ENCODE results near the gene RBM15. TPM values are rescaled to one million over a fixed set of nuclear protein-coding genes. Genes with fewer than 3 reads are reported as not detected.

The RBM15 gene
- polyA plus RNA-seq, 4 donors = 1.6 to 13.9 (median 3.7) TPM

DNA sequence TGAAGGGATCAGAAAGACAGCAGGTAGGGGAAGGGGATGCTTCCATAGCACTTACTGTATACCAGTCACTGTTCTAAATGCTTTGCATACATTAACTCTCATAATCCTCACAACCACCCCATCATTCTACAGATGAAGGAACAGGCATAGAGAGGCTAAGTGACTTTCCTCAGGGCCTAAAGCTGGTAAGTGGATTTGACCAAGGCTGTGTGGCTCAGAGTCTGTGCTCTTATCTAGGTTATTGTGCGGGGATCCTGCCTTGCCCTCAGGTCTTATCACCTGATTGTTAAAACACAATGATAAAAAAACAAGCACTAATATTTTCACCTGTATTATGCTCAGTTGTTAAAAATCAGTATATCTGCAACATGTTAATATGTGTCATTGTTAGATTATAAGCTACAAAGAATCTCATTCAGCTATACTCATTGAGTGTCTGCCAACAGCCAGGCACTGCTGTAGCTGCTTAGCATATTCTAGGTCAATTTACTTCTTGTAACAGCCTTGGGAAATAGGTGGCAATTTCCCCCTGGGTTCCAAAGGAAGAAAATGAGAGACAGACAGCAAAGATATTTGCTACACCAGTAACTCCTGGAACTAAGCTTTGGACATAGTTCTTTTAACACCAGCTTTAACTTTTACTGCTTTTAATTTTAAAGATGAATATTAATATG, 38.6 kb upstream of the RBM15 start:
- Histone ChIP-seq H3K9me3 (ENCODE audit: control insufficient read depth in 2 of 2, insufficient read depth in 1 of 2, low read depth in 1 of 2, low read length in 1 of 2) (no peaks in the 10 kb centered on the region), H3K27me3 (ENCODE audit: control insufficient read depth in 3 of 3, insufficient read depth in 3 of 3, low read length in 3 of 3) (peaks cover 0 to 9% (median 0%) of the 10 kb centered on the region in 3 donors), H3K27ac (ENCODE audit: low read depth in 1 of 3, low read length in 2 of 3) (no peak overlapping the region), H3K4me1 (ENCODE audit: control insufficient read depth in 3 of 3, insufficient read depth in 2 of 3, low read depth in 1 of 3, low read length in 2 of 3) (no peaks in the 10 kb centered on the region), H3K36me3 (ENCODE audit: control insufficient read depth in 3 of 3, insufficient read depth in 2 of 3, low read depth in 1 of 3, low read length in 3 of 3) (no peaks in the 10 kb centered on the region), H3K4me3 (ENCODE audit: low read depth in 1 of 3, low read length in 3 of 3) (no peak overlapping the region)
- FAIRE-seq (no peak), DNase-seq (no peak)
- 24 to 63% (median 33%) methylated on average over 1 of the region's 1 CpG for WGBS, 3 donors

DNA sequence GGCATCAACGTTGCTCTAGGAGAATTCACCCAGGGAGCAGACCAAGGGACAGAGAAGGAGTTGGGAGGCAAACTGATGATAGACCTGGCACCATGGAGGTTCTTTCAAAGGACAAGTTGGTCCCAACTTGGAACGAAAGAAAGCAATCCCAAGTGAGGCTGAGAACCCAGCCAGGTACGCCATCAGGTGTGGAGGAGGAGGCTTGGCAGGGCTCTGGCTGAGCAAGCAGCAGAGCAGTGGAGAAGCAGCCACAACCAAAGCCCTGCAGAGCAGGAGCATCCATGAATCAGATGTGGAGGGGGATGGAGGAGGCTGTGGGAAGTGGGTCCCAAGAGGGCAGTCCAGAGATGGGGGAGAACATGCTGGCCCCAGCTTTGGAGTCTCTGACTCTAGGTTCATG, 36.3 kb upstream of the RBM15 start:
- no peak for FAIRE-seq
- DNase-seq = no peak
- 83 to 87% (median 87%) methylated on average over 3 of the region's 3 CpGs for WGBS, 3 donors
- Histone ChIP-seq H3K4me1 (ENCODE audit: control insufficient read depth in 3 of 3, insufficient read depth in 2 of 3, low read depth in 1 of 3, low read length in 2 of 3) (no peaks in the 10 kb centered on the region), H3K36me3 (ENCODE audit: control insufficient read depth in 3 of 3, insufficient read depth in 2 of 3, low read depth in 1 of 3, low read length in 3 of 3) (no peaks in the 10 kb centered on the region), H3K27ac (ENCODE audit: low read depth in 1 of 3, low read length in 2 of 3) (no peak overlapping the region), H3K27me3 (ENCODE audit: control insufficient read depth in 3 of 3, insufficient read depth in 3 of 3, low read length in 3 of 3) (peaks cover 0 to 12% (median 0%) of the 10 kb centered on the region in 3 donors), H3K9me3 (ENCODE audit: control insufficient read depth in 2 of 2, insufficient read depth in 1 of 2, low read depth in 1 of 2, low read length in 1 of 2) (no peaks in the 10 kb centered on the region), H3K4me3 (ENCODE audit: low read depth in 1 of 3, low read length in 3 of 3) (no peak overlapping the region)

DNA sequence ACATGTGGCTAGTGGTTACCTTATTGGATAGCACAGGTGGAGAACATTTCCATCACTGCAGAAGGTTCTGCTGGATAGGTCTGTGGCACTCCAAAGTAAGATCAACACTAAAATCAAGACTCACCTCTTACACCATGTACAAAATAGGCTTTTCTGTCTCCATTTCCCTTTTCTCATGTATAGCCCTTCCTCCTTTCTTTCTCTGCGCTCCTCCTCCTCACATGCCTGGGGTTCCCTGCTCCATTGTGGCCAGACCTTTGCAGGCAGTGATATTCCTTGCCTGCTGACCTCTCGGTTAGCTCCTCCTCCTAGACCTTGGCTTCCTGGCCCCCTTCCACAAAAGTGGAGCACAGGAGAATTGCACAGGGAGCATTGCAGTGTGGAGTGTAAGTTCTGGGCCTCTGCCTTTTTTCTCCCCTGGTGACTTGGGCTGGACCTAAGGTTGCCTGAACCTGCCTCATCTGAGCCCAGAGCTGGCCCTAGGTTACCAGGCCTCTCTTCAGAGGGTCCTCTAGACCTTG, 33.2 kb upstream of the RBM15 start:
- Histone ChIP-seq H3K36me3 (ENCODE audit: control insufficient read depth in 3 of 3, insufficient read depth in 2 of 3, low read depth in 1 of 3, low read length in 3 of 3) (no peaks in the 10 kb centered on the region), H3K27me3 (ENCODE audit: control insufficient read depth in 3 of 3, insufficient read depth in 3 of 3, low read length in 3 of 3) (peaks cover 0 to 12% (median 0%) of the 10 kb centered on the region in 3 donors), H3K4me3 (ENCODE audit: low read depth in 1 of 3, low read length in 3 of 3) (no peak overlapping the region), H3K27ac (ENCODE audit: low read depth in 1 of 3, low read length in 2 of 3) (no peak overlapping the region), H3K9me3 (ENCODE audit: control insufficient read depth in 2 of 2, insufficient read depth in 1 of 2, low read depth in 1 of 2, low read length in 1 of 2) (no peaks in the 10 kb centered on the region), H3K4me1 (ENCODE audit: control insufficient read depth in 3 of 3, insufficient read depth in 2 of 3, low read depth in 1 of 3, low read length in 2 of 3) (no peaks in the 10 kb centered on the region)
- 30 to 75% (median 54%) methylated on average over 2 of the region's 2 CpGs for WGBS, 3 donors
- FAIRE-seq = no peak
- DNase-seq = no peak

DNA sequence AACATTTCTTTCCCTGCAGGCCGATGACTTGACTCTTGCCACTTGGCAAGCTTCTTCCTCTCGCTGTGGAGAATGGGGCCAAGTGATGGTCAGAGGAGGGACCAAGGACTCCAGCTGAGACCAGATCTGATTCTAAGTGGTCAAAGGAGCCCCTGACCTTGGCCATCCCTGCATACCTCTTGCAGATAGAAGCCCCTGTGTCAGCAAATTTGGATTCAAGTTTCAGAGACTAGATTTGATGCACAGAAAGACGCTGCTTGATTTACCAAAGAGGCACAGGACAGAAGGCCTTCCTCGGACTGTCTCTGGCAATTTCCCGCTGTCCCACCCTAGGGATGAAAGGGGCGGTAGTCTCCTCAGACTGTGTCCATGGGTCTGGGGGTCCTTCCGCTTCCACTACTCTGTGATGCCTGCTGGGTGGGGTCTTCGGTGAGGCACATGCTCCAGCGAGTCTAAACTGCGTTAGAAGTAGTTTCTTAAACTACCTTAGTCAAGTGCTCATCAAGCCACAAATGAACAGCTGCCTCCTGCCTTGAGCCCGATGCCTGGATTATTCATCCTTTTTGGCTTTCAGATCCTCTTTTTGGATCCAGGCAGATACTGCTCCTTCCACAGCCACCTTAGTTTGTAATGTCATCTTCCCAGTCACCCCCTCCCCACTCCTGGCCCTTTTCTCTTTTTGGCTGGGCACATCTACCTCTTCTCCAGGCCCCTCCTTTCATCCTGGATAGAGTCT, 31.8 kb upstream of the RBM15 start:
- Histone ChIP-seq H3K4me3 (ENCODE audit: low read depth in 1 of 3, low read length in 3 of 3) (no peak overlapping the region), H3K4me1 (ENCODE audit: control insufficient read depth in 3 of 3, insufficient read depth in 2 of 3, low read depth in 1 of 3, low read length in 2 of 3) (no peaks in the 10 kb centered on the region), H3K36me3 (ENCODE audit: control insufficient read depth in 3 of 3, insufficient read depth in 2 of 3, low read depth in 1 of 3, low read length in 3 of 3) (no peaks in the 10 kb centered on the region), H3K27ac (ENCODE audit: low read depth in 1 of 3, low read length in 2 of 3) (no peak overlapping the region), H3K9me3 (ENCODE audit: control insufficient read depth in 2 of 2, insufficient read depth in 1 of 2, low read depth in 1 of 2, low read length in 1 of 2) (no peaks in the 10 kb centered on the region), H3K27me3 (ENCODE audit: control insufficient read depth in 3 of 3, insufficient read depth in 3 of 3, low read length in 3 of 3) (peaks cover 0 to 8% (median 0%) of the 10 kb centered on the region in 3 donors)
- FAIRE-seq (no peak), DNase-seq (no peak)
- WGBS, 3 donors = 81 to 83% (median 82%) methylated on average over 11 of the region's 11 CpGs

DNA sequence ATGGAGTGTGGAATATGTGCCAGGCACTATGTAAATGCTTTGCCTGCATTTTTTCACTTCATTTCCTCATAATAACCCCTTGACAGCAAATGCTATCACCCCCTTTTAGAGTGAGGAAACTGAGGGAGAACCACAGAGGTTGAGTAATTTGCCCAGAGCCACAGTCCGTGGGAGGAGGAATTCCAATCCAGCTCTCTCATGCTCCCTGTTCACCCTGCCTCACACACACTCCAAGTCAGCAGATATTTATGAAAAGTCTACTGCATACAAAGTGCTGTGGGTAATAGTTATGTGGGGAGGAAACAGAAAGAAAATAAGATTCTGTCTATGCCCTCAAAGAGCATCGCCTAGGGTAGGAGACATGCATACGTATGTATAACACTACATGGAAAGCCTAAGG, 30.9 kb upstream of the RBM15 start:
- peaks cover 0 to 4% (median 0%) of the 10 kb centered on the region in 3 donors for H3K27me3 ChIP-seq (ENCODE audit: control insufficient read depth in 3 of 3, insufficient read depth in 3 of 3, low read length in 3 of 3)

DNA sequence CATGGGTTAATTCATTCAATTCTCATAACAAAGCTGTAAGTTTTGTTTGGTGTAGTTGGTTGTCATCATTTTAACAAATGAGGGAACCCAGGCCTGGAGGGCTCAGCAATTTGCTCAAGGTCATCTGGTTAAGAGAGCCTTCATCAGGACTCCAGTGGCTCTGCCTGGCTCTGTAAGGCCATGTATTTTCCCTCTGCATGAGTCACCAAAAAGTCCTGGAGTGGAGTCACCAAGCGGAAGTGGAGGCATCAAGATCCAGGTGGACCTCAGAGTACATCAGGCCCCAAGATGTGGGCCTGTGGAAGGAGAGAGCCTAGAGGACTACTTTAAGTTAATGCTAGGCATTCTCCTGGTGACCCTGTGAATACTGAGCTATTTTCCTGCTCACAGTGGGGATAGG, 30.0 kb upstream of the RBM15 start:
- H3K4me3 ChIP-seq (ENCODE audit: low read depth in 1 of 3, low read length in 3 of 3) = no peak overlapping the region
- DNase-seq (no peak), FAIRE-seq (no peak)
- H3K4me1 ChIP-seq (ENCODE audit: control insufficient read depth in 3 of 3, insufficient read depth in 2 of 3, low read depth in 1 of 3, low read length in 2 of 3) = no peaks in the 10 kb centered on the region
- H3K27ac ChIP-seq (ENCODE audit: low read depth in 1 of 3, low read length in 2 of 3) = no peak overlapping the region
- WGBS, 3 donors = 95 to 100% (median 96%) methylated on average over 1 of the region's 1 CpG
- no peaks in the 10 kb centered on the region for H3K9me3 ChIP-seq (ENCODE audit: control insufficient read depth in 2 of 2, insufficient read depth in 1 of 2, low read depth in 1 of 2, low read length in 1 of 2)
- H3K27me3 ChIP-seq (ENCODE audit: control insufficient read depth in 3 of 3, insufficient read depth in 3 of 3, low read length in 3 of 3) = peaks cover 0 to 4% (median 0%) of the 10 kb centered on the region in 3 donors
- H3K36me3 ChIP-seq (ENCODE audit: control insufficient read depth in 3 of 3, insufficient read depth in 2 of 3, low read depth in 1 of 3, low read length in 3 of 3) = no peaks in the 10 kb centered on the region

More for the DNA sequence above, 30.9 kb upstream of the RBM15 start:
- Histone ChIP-seq H3K36me3 (ENCODE audit: control insufficient read depth in 3 of 3, insufficient read depth in 2 of 3, low read depth in 1 of 3, low read length in 3 of 3) (no peaks in the 10 kb centered on the region), H3K4me3 (ENCODE audit: low read depth in 1 of 3, low read length in 3 of 3) (no peak overlapping the region), H3K27ac (ENCODE audit: low read depth in 1 of 3, low read length in 2 of 3) (no peak overlapping the region), H3K9me3 (ENCODE audit: control insufficient read depth in 2 of 2, insufficient read depth in 1 of 2, low read depth in 1 of 2, low read length in 1 of 2) (no peaks in the 10 kb centered on the region), H3K4me1 (ENCODE audit: control insufficient read depth in 3 of 3, insufficient read depth in 2 of 3, low read depth in 1 of 3, low read length in 2 of 3) (no peaks in the 10 kb centered on the region)
- FAIRE-seq (no peak), DNase-seq (no peak)
- WGBS, 3 donors = 73 to 94% (median 89%) methylated on average over 3 of the region's 3 CpGs

DNA sequence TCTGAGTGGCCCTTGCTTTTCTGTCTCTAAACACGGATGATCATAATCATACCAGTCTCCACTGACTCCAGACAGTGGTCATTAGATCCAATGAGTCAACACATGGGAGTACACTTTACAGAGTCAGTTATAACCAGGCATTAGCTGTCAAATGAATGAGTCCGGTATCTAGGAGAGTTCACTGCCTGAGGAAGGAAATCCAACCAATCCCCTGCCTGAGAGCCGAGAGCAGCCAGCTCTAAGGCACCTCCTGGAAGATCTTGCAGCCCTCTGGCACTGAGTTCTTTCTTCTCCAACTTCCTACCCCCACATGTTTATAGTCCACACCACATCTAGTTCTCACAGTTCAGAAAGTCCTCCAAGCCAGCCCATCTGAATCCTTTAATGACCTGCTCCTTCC, 29.4 kb upstream of the RBM15 start:
- Histone ChIP-seq H3K4me3 (ENCODE audit: low read depth in 1 of 3, low read length in 3 of 3) (no peak overlapping the region), H3K9me3 (ENCODE audit: control insufficient read depth in 2 of 2, insufficient read depth in 1 of 2, low read depth in 1 of 2, low read length in 1 of 2) (no peaks in the 10 kb centered on the region), H3K36me3 (ENCODE audit: control insufficient read depth in 3 of 3, insufficient read depth in 2 of 3, low read depth in 1 of 3, low read length in 3 of 3) (no peaks in the 10 kb centered on the region), H3K27ac (ENCODE audit: low read depth in 1 of 3, low read length in 2 of 3) (no peak overlapping the region), H3K27me3 (ENCODE audit: control insufficient read depth in 3 of 3, insufficient read depth in 3 of 3, low read length in 3 of 3) (peaks cover 0 to 4% (median 0%) of the 10 kb centered on the region in 3 donors), H3K4me1 (ENCODE audit: control insufficient read depth in 3 of 3, insufficient read depth in 2 of 3, low read depth in 1 of 3, low read length in 2 of 3) (no peaks in the 10 kb centered on the region)
- no peak for FAIRE-seq
- DNase-seq = no peak
- 75 to 88% (median 86%) methylated on average over 3 of the region's 3 CpGs for WGBS, 3 donors

DNA sequence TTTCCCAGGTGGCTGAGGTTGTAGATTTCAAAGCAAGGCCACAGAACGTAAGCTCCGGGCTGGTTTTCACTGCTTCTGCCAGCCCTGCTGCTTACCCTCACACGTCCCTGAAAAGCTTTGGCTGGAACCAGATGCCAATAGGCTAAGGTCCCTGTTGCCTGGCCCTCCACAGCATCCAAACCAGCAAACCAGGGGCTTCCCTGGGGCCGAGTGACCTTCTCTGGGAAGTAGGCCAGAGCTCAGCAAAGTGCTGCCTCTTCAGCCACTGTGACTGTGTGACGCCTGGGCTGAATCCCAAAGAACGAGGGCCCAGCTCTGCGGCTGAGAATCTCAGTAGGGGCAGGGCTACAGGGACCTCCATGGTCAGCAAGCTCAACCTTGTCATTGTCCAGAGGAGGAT, 28.9 kb upstream of the RBM15 start:
- FAIRE-seq = no peak
- no peaks in the 10 kb centered on the region for H3K36me3 ChIP-seq (ENCODE audit: control insufficient read depth in 3 of 3, insufficient read depth in 2 of 3, low read depth in 1 of 3, low read length in 3 of 3)
- peaks cover 0 to 4% (median 0%) of the 10 kb centered on the region in 3 donors for H3K27me3 ChIP-seq (ENCODE audit: control insufficient read depth in 3 of 3, insufficient read depth in 3 of 3, low read length in 3 of 3)
- WGBS, 3 donors = 80 to 93% (median 90%) methylated on average over 7 of the region's 7 CpGs
- H3K4me3 ChIP-seq (ENCODE audit: low read depth in 1 of 3, low read length in 3 of 3) = no peak overlapping the region
- DNase-seq = no peak
- H3K4me1 ChIP-seq (ENCODE audit: control insufficient read depth in 3 of 3, insufficient read depth in 2 of 3, low read depth in 1 of 3, low read length in 2 of 3) = no peaks in the 10 kb centered on the region
- no peak overlapping the region for H3K27ac ChIP-seq (ENCODE audit: low read depth in 1 of 3, low read length in 2 of 3)
- no peaks in the 10 kb centered on the region for H3K9me3 ChIP-seq (ENCODE audit: control insufficient read depth in 2 of 2, insufficient read depth in 1 of 2, low read depth in 1 of 2, low read length in 1 of 2)
